Measurements from ENCODE around the gene UBE2V1. TPM values are rescaled to one million over a fixed set of nuclear protein-coding genes. Genes with fewer than 3 reads are reported as not detected.

UBE2V1 gene
- total RNA-seq, 3 donors from 2014 or later (not counting 1 experiment from before 2014, with no cell fraction given): 194 to 238 (median 236) TPM

DNA sequence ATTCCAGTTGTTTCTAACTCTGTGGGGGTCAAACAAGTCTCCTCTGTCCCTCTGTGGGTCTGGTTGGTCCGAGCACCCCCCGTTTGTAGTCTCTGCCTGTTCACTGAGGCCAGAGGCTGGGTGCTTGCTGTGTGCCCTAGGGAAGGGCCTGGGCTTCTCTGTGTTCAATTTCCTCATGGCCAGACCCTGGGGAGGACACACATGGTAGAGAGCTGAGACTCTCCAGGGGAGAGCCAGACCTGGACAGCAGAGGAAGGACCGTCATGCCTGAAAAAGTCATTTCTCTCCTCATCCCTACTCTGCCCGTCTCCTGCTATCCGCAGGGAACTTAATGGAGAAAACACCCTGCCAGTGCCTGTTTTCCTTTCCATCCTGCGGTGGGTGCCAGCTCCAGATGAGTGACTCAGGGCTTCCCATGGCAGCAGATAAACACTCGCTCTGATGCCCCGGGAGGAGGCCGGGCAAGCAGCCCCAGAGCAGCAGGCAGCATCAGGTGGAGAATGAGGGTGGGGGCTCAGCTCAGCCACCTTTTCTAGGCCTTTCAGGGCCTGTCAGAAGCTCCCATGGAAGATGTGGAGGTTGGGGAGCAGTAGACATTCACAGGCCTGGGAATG, 78.3 kb downstream of the UBE2V1 start:
- H3K27ac Mint-ChIP-seq: no peak overlapping the region
- H3K9me3 ChIP-seq (ENCODE audit: control insufficient read depth, insufficient read depth, low read length): no peaks in the 10 kb centered on the region
- TF ChIP-seq, protein P1, sequence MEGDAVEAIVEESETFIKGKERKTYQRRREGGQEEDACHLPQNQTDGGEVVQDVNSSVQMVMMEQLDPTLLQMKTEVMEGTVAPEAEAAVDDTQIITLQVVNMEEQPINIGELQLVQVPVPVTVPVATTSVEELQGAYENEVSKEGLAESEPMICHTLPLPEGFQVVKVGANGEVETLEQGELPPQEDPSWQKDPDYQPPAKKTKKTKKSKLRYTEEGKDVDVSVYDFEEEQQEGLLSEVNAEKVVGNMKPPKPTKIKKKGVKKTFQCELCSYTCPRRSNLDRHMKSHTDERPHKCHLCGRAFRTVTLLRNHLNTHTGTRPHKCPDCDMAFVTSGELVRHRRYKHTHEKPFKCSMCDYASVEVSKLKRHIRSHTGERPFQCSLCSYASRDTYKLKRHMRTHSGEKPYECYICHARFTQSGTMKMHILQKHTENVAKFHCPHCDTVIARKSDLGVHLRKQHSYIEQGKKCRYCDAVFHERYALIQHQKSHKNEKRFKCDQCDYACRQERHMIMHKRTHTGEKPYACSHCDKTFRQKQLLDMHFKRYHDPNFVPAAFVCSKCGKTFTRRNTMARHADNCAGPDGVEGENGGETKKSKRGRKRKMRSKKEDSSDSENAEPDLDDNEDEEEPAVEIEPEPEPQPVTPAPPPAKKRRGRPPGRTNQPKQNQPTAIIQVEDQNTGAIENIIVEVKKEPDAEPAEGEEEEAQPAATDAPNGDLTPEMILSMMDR (IDR thresholded peaks at IDR 0.05): no peak
- 96% methylated on average over 9 of the region's 9 CpGs for WGBS (ENCODE audit: insufficient coverage)
- H3K4me3 ChIP-seq (ENCODE audit: low read length): no peak overlapping the region
- H3K9me3 Mint-ChIP-seq: no peaks in the 10 kb centered on the region
- peaks cover 0 to 5% of the 10 kb centered on the region in 2 donors for H3K27me3 Mint-ChIP-seq (ENCODE audit: low read depth in 2 of 2)
- intact Hi-C loops (cut with micrococcal nuclease): no loop called here
- no peaks in the 10 kb centered on the region for H3K27me3 ChIP-seq (ENCODE audit: control insufficient read depth, insufficient read depth, low read length)
- peaks cover 3% of the 10 kb centered on the region for H3K4me1 ChIP-seq (ENCODE audit: control insufficient read depth, insufficient read depth, low read length)
- DNase-seq: no peak
- H3K4me1 Mint-ChIP-seq: peaks cover 0 to 5% of the 10 kb centered on the region in 2 donors
- H3K27ac ChIP-seq (ENCODE audit: low read length): no peak overlapping the region
- no peak for ATAC-seq
- H3K4me3 Mint-ChIP-seq: no peak overlapping the region
- H3K36me3 Mint-ChIP-seq: no peaks in the 10 kb centered on the region
- H3K36me3 ChIP-seq (ENCODE audit: control insufficient read depth, insufficient read depth, low read length): no peaks in the 10 kb centered on the region

GRCh38 chr20:50032955-50033666, 79.8 kb downstream of the UBE2V1 start:
- H3K4me1 Mint-ChIP-seq: peaks cover 0 to 5% of the 10 kb centered on the region in 2 donors
- intact Hi-C loops (cut with micrococcal nuclease): no loop called here
- 96% methylated on average over 9 of the region's 9 CpGs for WGBS (ENCODE audit: insufficient coverage)
- Histone ChIP-seq H3K27ac (ENCODE audit: low read length) (no peak overlapping the region), H3K4me1 (ENCODE audit: control insufficient read depth, insufficient read depth, low read length) (peaks cover 3% of the 10 kb centered on the region), H3K4me3 (ENCODE audit: low read length) (no peak overlapping the region), H3K9me3 (ENCODE audit: control insufficient read depth, insufficient read depth, low read length) (no peaks in the 10 kb centered on the region), H3K36me3 (ENCODE audit: control insufficient read depth, insufficient read depth, low read length) (no peaks in the 10 kb centered on the region), H3K27me3 (ENCODE audit: control insufficient read depth, insufficient read depth, low read length) (no peaks in the 10 kb centered on the region)
- TF ChIP-seq, protein P1 (IDR thresholded peaks at IDR 0.05): no peak
- H3K27me3 Mint-ChIP-seq (ENCODE audit: low read depth in 2 of 2): peaks cover 0 to 8% of the 10 kb centered on the region in 2 donors
- H3K4me3 Mint-ChIP-seq: no peak overlapping the region
- DNase-seq (no peak), ATAC-seq (no peak)
- H3K27ac Mint-ChIP-seq: no peak overlapping the region
- H3K9me3 Mint-ChIP-seq: no peaks in the 10 kb centered on the region
- H3K36me3 Mint-ChIP-seq: no peaks in the 10 kb centered on the region

Other genes with a start within 250 kb of the UBE2V1 start
- gene SPATA2, start 197.6 kb downstream of the UBE2V1 start, total RNA-seq: 10 to 100 TPM; 16.4 to 25.8 (median 25.1) TPM
- gene RNF114, start 176.8 kb downstream of the UBE2V1 start, total RNA-seq: 100 to 1,000 TPM in 2 of 3 donors, 10 to 100 TPM in 1; 92.3 to 108 (median 100) TPM
- 1 to 10 TPM; 1.5 to 2.4 (median 2.1) TPM for gene SNAI1, start 130.2 kb downstream of the UBE2V1 start, total RNA-seq
- 10 to 100 TPM; 27.4 to 32.8 (median 31.5) TPM for gene PEDS1, start 40.6 kb upstream of the UBE2V1 start, total RNA-seq
- gene CEBPB, start 77.7 kb upstream of the UBE2V1 start, total RNA-seq: 10 to 100 TPM; 32.1 to 79.8 (median 68.2) TPM